K562 (cell line): ENCODE measurements around the gene MAPK8IP1. TPM values are rescaled to one million over a fixed set of nuclear protein-coding genes. Genes with fewer than 3 reads are reported as not detected.

Experiments
- ATAC-seq: fragments of 200-7000 bp; cut with Tn5 transposase; 3 replicates; pipeline ENCODE4 v1.9.1; 2020; ENCODE audit warnings: moderate library complexity
- BruUV-seq: library from RNA; stranded (reverse); fragments of 400-500 nt; replicated peaks from 2 replicates; lab custom pipeline; 2021; lab: Mats Ljungman, UMichigan
- CTCF ChIA-PET: fragments of 300-600 bp; formaldehyde crosslinking; extraction: SDS; loops from one replicate; lab custom pipeline; 2021; ENCODE audit warnings: low intra/inter-chr PET ratio; lab: Yijun Ruan, JAX
- POLR2A ChIA-PET: fragments of 300-600, 350-650 bp; sonication (Branson Sonifier 250); formaldehyde crosslinking; extraction: SDS; loops from one replicate; lab custom pipeline; 2021; ENCODE audit warnings: antibody characterized with exemption, inconsistent platforms; lab: Yijun Ruan, JAX
- DNase-seq, 4 experiments: peaks; one replicate each; pipeline versions ENCODE4 v3.0.0 to v3.0.0-alpha.2; 2011 to 2018; ENCODE audit warnings: low spot score in 3 of 4, mixed read lengths in 3 of 4; ENCODE audit errors: extremely low read depth in 1 of 4
- FAIRE-seq: peaks from 2 replicates; lab custom pipeline; 2011; peaks lifted over from hg19 to GRCh38; lab: Jason Lieb, UNC
- H2AFZ ChIP-seq: 2 replicates; pipeline ENCODE4 v1.6.0; 2011; ENCODE audit warnings: low read depth, low read length, control low read depth, inconsistent platforms
- H3K27ac ChIP-seq: fragments of 200-600 bp; 3 replicates; pipeline ENCODE4 v1.8.0; 2011; ENCODE audit warnings: low read depth, mild to moderate bottlenecking, control low read depth, inconsistent platforms, low read length, moderate library complexity, mixed read lengths; ENCODE audit errors: extremely low read depth
- H3K27me3 ChIP-seq, 2 experiments: fragments of 300-600 bp in 1 of 2; 2 replicates in 1 of 2; 3 replicates in 1 of 2; pipeline versions ENCODE4 v1.6.0 to v1.8.0; 2011; ENCODE audit warnings: inconsistent platforms in 2 of 2, low read length in 2 of 2, mild to moderate bottlenecking in 1 of 2, mixed read lengths in 1 of 2, moderate library complexity in 1 of 2; ENCODE audit not compliant: control insufficient read depth in 2 of 2, insufficient read depth in 2 of 2
- H3K36me3 ChIP-seq: fragments of 300-600 bp; 3 replicates; pipeline ENCODE4 v1.8.0; 2011; ENCODE audit warnings: mild to moderate bottlenecking, low read length, inconsistent platforms; ENCODE audit not compliant: control insufficient read depth, insufficient read depth
- H3K4me1 ChIP-seq, 2 experiments: fragments of 200-600 bp in 1 of 2; replicated peaks in 1 of 2; 2 replicates in 1 of 2; 3 replicates in 1 of 2; pipeline versions ENCODE4 v1.5.1 to v1.8.0; 2011; ENCODE audit warnings: inconsistent platforms in 2 of 2, low read length in 2 of 2, mild to moderate bottlenecking in 1 of 2, mixed read lengths in 1 of 2, moderate library complexity in 1 of 2; ENCODE audit not compliant: control insufficient read depth in 2 of 2, insufficient read depth in 2 of 2
- H3K4me2 ChIP-seq: 2 replicates; pipeline ENCODE4 v1.6.1; 2011; ENCODE audit warnings: low read length, control low read depth, inconsistent platforms, mixed read lengths; ENCODE audit not compliant: insufficient read depth
- H3K4me3 ChIP-seq: fragments of 200-600 bp; sonication (generic), shearing (Covaris generic); 2 replicates; pipeline ENCODE4 v1.5.1; 2016; ENCODE audit warnings: control low read depth, inconsistent platforms
- H3K79me2 ChIP-seq: fragments of 200-600 bp; 3 replicates; pipeline ENCODE4 v1.8.0; 2011; ENCODE audit warnings: low read length, inconsistent platforms; ENCODE audit not compliant: control insufficient read depth, insufficient read depth
- H3K9ac ChIP-seq, 2 experiments: 2 replicates each; pipeline versions ENCODE4 v1.6.0 to v1.6.1; 2011; ENCODE audit warnings: low read depth in 2 of 2, low read length in 2 of 2, control low read depth in 1 of 2, inconsistent platforms in 1 of 2, mild to moderate bottlenecking in 1 of 2, mixed read lengths in 1 of 2; ENCODE audit not compliant: insufficient read depth in 1 of 2
- H3K9me1 ChIP-seq: one replicate; pipeline ENCODE4 v1.6.0; 2011; ENCODE audit warnings: inconsistent platforms, mild to moderate bottlenecking, low read length, moderate library complexity; ENCODE audit not compliant: control insufficient read depth, insufficient read depth
- H3K9me3 ChIP-seq: replicated peaks from 2 replicates; pipeline ENCODE4 v1.5.1; 2011; ENCODE audit warnings: low read depth, low read length, inconsistent platforms; ENCODE audit not compliant: control insufficient read depth, insufficient read depth
- H4K20me1 ChIP-seq: replicated peaks from 2 replicates; pipeline ENCODE4 v1.6.1; 2011; ENCODE audit warnings: low read length, inconsistent platforms, mixed read lengths; ENCODE audit not compliant: control insufficient read depth, insufficient read depth
- ELF4 ChIP-seq: fragments of 450-650 bp; formaldehyde crosslinking; IDR thresholded peaks from 2 replicates; pipeline ENCODE4 v1.4.0; 2022; ENCODE audit warnings: missing genetic modification characterization
- IFI16 ChIP-seq: fragments of 250-450 bp; sonication (Bioruptor Pico); IDR thresholded peaks from 2 replicates; pipeline ENCODE4 v2.1.2; 2022; ENCODE audit warnings: mild to moderate bottlenecking, inconsistent platforms
- MIER1 ChIP-seq: fragments of 450-650 bp; IDR thresholded peaks from 2 replicates; pipeline ENCODE4 v1.6.1; 2016; ENCODE audit warnings: antibody characterized with exemption, mild to moderate bottlenecking, low read depth
- POLR2G ChIP-seq: fragments of 200-400 bp; formaldehyde crosslinking; IDR thresholded peaks from 2 replicates; pipeline ENCODE4 v1.6.1; 2017; ENCODE audit warnings: low read depth, mild to moderate bottlenecking, antibody characterized with exemption, low read length, moderate library complexity
- ZBTB43 ChIP-seq: sonication (generic); formaldehyde crosslinking; IDR thresholded peaks from 2 replicates; pipeline ENCODE4 v1.8.0; 2023; ENCODE audit warnings: mild to moderate bottlenecking, missing genetic modification reagents
- WGBS: fragments of 100-300 bp; shearing (Covaris generic); methylation state at CpG from one replicate; pipeline ENCODE4 v1.1.6; 2016; ENCODE audit warnings: low coverage, mixed read lengths; ENCODE audit not compliant: insufficient coverage; ENCODE audit errors: missing lambda C conversion rate; 5-methylcytosine and 5-hydroxymethylcytosine counted together
- in situ Hi-C: fragments of 300-500 bp; cut with MboI; formaldehyde crosslinking; loops from 4 replicates; pipeline ENCODE4 v1.15.0; 2018; ENCODE audit warnings: inconsistent platforms, mixed read lengths
- intact Hi-C: fragments of 100-400 bp; cut with micrococcal nuclease; formaldehyde crosslinking; loops from 2 replicates; pipeline ENCODE4 v1.14.2; 2022
- polyA plus RNA-seq, 8 experiments: library from polyadenylated mRNA; depleted of rRNA in 4 of 8; stranded (reverse) in 5 of 8; unstranded in 3 of 8; fragments of >200 nt; fragmentation: Nextera tagmentation in 2 of 8; fragmentation: Illumina TruSeq in 1 of 8; extraction: Ambion mirVana in 2 of 8; extraction: Trizol in 1 of 8; gene quantifications; 2 replicates each; pipeline versions ENCODE4 v1.2.1 to v1.2.3, GENCODE V29; 2011 to 2014; ENCODE audit warnings: inconsistent platforms in 1 of 8, missing spikeins in 1 of 8
- total RNA-seq, 7 experiments: library from RNA; depleted of rRNA in 6 of 7; stranded (reverse); fragments of >200 nt in 6 of 7; fragmentation: Illumina TruSeq in 2 of 7; extraction: Trizol in 2 of 7; gene quantifications; 2 replicates each; pipeline versions ENCODE4 v1.2.1 to v1.2.3, GENCODE V29; 2011 to 2021; ENCODE audit warnings: low replicate concordance in 1 of 7
- TF ChIP-seq, protein P1 (sequence below): fragments of 450-650 bp; conservative IDR thresholded peaks from 2 replicates; pipeline ENCODE4 v1.6.1; 2016; ENCODE audit warnings: missing genetic modification characterization, low read depth, mild to moderate bottlenecking, control low read depth, missing compliant biosample characterization

Gene MAPK8IP1
- total and polyA plus RNA-seq, 9 of the 15 experiments (the other 6 are each of a cell fraction or from before 2014, with no cell fraction given), result 0.13 to 6.9 (median 2.5) TPM

DNA sequence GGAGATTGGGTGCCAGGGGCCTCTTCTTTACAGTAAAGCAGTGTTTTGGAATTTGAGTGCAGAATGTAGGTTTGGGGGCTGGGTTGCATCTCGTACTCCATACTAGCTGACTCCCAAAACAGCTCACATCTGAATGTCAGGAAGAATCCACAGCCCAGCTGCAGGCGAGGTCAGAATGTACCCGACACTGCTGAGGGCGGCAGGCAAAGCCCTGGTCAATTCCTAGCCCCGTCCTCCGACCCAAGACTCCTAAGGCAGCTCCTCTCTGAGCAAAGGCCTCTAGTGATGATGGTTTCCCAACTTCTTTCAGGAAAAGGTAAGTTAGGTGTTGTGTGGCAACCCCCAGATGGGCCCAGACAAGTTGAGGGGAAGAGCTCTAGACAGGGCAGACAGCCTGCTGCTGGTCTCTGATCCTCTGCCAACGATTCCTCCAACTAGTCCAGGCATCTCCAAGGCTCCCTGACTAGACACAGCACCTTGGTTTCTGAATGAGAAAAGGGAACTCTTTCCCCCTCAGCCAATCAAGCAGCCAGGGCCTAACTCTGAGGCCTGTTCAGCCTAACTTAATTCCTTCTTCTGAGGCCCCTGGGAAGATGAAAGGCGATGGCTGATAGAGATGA lies 45.6 kb downstream of the MAPK8IP1 start:
- 69% methylated on average over 8 of the region's 8 CpGs for WGBS
- H4K20me1 ChIP-seq, result no peaks in the 10 kb centered on the region; the same call in 1 of the 2 replicates
- peaks cover 44% of the 10 kb centered on the region; the same call in 2 of the 3 replicates for H3K36me3 ChIP-seq
- H3K4me2 ChIP-seq, result no peak overlapping the region
- ChIA-PET POLR2A (interaction anchor here (0.6 to 1.5 kb wide), 10 partner anchors 8 to 1446 kb away, joined by 3 to 5 read pairs (median 3); no protein-coding TSS in a partner anchor), CTCF (no interaction called here)
- H3K4me1 ChIP-seq, result peaks cover 5 to 40% of the 10 kb centered on the region in 2 experiments; a peak in 3 of 5 replicates
- intact Hi-C loops, result no loop called here
- no peak for FAIRE-seq
- no peaks in the 10 kb centered on the region for H3K9me1 ChIP-seq
- TF ChIP-seq, protein P1, sequence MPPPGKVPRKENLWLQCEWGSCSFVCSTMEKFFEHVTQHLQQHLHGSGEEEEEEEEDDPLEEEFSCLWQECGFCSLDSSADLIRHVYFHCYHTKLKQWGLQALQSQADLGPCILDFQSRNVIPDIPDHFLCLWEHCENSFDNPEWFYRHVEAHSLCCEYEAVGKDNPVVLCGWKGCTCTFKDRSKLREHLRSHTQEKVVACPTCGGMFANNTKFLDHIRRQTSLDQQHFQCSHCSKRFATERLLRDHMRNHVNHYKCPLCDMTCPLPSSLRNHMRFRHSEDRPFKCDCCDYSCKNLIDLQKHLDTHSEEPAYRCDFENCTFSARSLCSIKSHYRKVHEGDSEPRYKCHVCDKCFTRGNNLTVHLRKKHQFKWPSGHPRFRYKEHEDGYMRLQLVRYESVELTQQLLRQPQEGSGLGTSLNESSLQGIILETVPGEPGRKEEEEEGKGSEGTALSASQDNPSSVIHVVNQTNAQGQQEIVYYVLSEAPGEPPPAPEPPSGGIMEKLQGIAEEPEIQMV (tag), result no peak
- TF ChIP-seq ZBTB43, result no peak
- TF ChIP-seq ELF4 (CRISPR knock-in tag), result no peak
- TF ChIP-seq POLR2G, result no peak
- TF ChIP-seq MIER1, result no peak
- no peak for TF ChIP-seq IFI16
- in situ Hi-C loops, result no loop called here
- BruUV-seq, result no TSS peak
- no peak overlapping the region; a peak in 1 of 4 replicates for H3K9ac ChIP-seq
- no peak for DNase-seq
- H3K27ac ChIP-seq, result no peak overlapping the region
- ATAC-seq, result no peak
- H3K9me3 ChIP-seq, result no peaks in the 10 kb centered on the region
- no peaks in the 10 kb centered on the region for H3K27me3 ChIP-seq
- no peak overlapping the region for H3K4me3 ChIP-seq
- H2AFZ ChIP-seq, result no peak overlapping the region
- H3K79me2 ChIP-seq, result no peaks in the 10 kb centered on the region
